Muscle of arm (tissue), 12 donors: ENCODE data around the gene CRMP1. TPM values are rescaled to one million over a fixed set of nuclear protein-coding genes. Genes with fewer than 3 reads are reported as not detected.

ENCODE experiments used
- DNase-seq: peaks from one replicate; pipeline ENCODE4 v3.0.0-alpha.2; 2013
- polyA plus RNA-seq, 12 donors: library from polyadenylated mRNA; unstranded; fragments of 120-200 nt; gene quantifications; one replicate each; pipeline ENCODE4 v1.2.1, GENCODE V29; 2013; ENCODE audit not compliant: insufficient read length in 12 of 12

CRMP1 gene
- polyA plus RNA-seq, 12 donors: 15.2 to 47.1 (median 24.1) TPM; not detected in 1

GRCh38 chr4:5889002-5889696, 3.7 kb downstream of the CRMP1 start:
- DNase-seq: no peak

- no peak for DNase-seq
Measured at GRCh38 chr4:5888222-5889001, 4.5 kb downstream of the CRMP1 start.

- no peak for DNase-seq
Measured at GRCh38 chr4:5887361-5888221, 5.3 kb downstream of the CRMP1 start.

GRCh38 chr4:5887011-5887360, 5.9 kb downstream of the CRMP1 start:
- no peak for DNase-seq

- DNase-seq: no peak
Measured at GRCh38 chr4:5885733-5886132, 7.2 kb downstream of the CRMP1 start.

- no peak for DNase-seq
Measured at GRCh38 chr4:5884796-5885195, 8.1 kb downstream of the CRMP1 start.

- DNase-seq: no peak
Measured at GRCh38 chr4:5883916-5884315, 9.0 kb downstream of the CRMP1 start.

GRCh38 chr4:5882947-5883346, 9.9 kb downstream of the CRMP1 start:
- DNase-seq: no peak

- DNase-seq: no peak
Measured at GRCh38 chr4:5881340-5881739, 11.5 kb downstream of the CRMP1 start.

GRCh38 chr4:5878359-5878758, 14.5 kb downstream of the CRMP1 start:
- DNase-seq: no peak

- DNase-seq: no peak
Measured at GRCh38 chr4:5877392-5877791, 15.5 kb downstream of the CRMP1 start.

GRCh38 chr4:5874811-5875449, 18.0 kb downstream of the CRMP1 start:
- peak; percentile 21 for DNase-seq

GRCh38 chr4:5870701-5871100, 22.2 kb downstream of the CRMP1 start:
- DNase-seq: no peak

GRCh38 chr4:5869966-5870619, 22.8 kb downstream of the CRMP1 start:
- DNase-seq: no peak

- no peak for DNase-seq
Measured at GRCh38 chr4:5867866-5868265, 25.0 kb downstream of the CRMP1 start.

GRCh38 chr4:5866841-5867813, 25.8 kb downstream of the CRMP1 start:
- no peak for DNase-seq

GRCh38 chr4:5865896-5866599, 26.8 kb downstream of the CRMP1 start:
- no peak for DNase-seq

- no peak for DNase-seq
Measured at GRCh38 chr4:5863461-5864113, 29.3 kb downstream of the CRMP1 start.
